Activated CD8-positive, alpha-beta T cell treated with anti-CD3 and anti-CD28 coated beads, Interleukin-2, amount 10 ng/mL, durations not matched to agents 7 days and 5 days (primary cell): Measurements from ENCODE around the gene DBP. TPM values are rescaled to one million over a fixed set of nuclear protein-coding genes. Genes with fewer than 3 reads are reported as not detected.

Experiments used
- ATAC-seq: fragments of 150-1000 bp; cut with Tn5 transposase; one replicate; pipeline ENCODE4 v1.10.0; 2021; ENCODE audit warnings: moderate library complexity
- CTCF ChIA-PET: fragments of 350-600 bp; sonication (Branson Sonifier 250); formaldehyde crosslinking; loops from one replicate; lab custom pipeline; 2021; ENCODE audit warnings: antibody characterized with exemption; lab: Charles Lee
- POLR2A ChIA-PET: fragments of 350-600 bp; sonication (Branson Sonifier 250); formaldehyde crosslinking; loops from one replicate; lab custom pipeline; 2021; ENCODE audit warnings: antibody characterized with exemption; lab: Charles Lee
- DNase-seq: peaks from one replicate; pipeline ENCODE4 v3.0.0-alpha.2; 2020
- H3K27ac Mint-ChIP-seq: one replicate; pipeline ENCODE4 v1.8.0; 2021; ENCODE audit warnings: mild to moderate bottlenecking, mixed read lengths
- H3K27me3 Mint-ChIP-seq: one replicate; pipeline ENCODE4 v1.8.0; 2021; ENCODE audit warnings: low read depth, mixed read lengths
- H3K36me3 Mint-ChIP-seq: one replicate; pipeline ENCODE4 v1.8.0; 2021; ENCODE audit warnings: low read depth, mixed read lengths
- H3K4me1 Mint-ChIP-seq: one replicate; pipeline ENCODE4 v1.8.0; 2021; ENCODE audit warnings: low read depth, mixed read lengths
- H3K4me3 Mint-ChIP-seq: one replicate; pipeline ENCODE4 v1.8.0; 2021; ENCODE audit warnings: mild to moderate bottlenecking, mixed read lengths
- H3K9me3 Mint-ChIP-seq: one replicate; pipeline ENCODE4 v1.8.0; 2022; ENCODE audit warnings: mixed read lengths; ENCODE audit not compliant: insufficient read depth
- total RNA-seq, 2 experiments: library from RNA; stranded (reverse); gene quantifications; one replicate each; pipeline ENCODE4 v1.2.3, GENCODE V29; 2021

DBP gene
- total RNA-seq, 2 experiments from 2014 or later = 17.3 to 18.3 TPM

GRCh38 chr19:48587387-48587786 lies 49.8 kb downstream of the DBP start:
- CTCF ChIA-PET = interaction anchor here (0.9 to 9.6 kb wide), 6 partner anchors 21 to 253 kb away, joined by 3 to 166 read pairs (median 5); partner anchors contain the start of gene KDELR1
- H3K27me3 Mint-ChIP-seq = no peaks in the 10 kb centered on the region
- no peaks in the 10 kb centered on the region for H3K36me3 Mint-ChIP-seq
- POLR2A ChIA-PET = no interaction called here
- H3K4me3 Mint-ChIP-seq = no peak overlapping the region
- no peak for ATAC-seq
- no peaks in the 10 kb centered on the region for H3K9me3 Mint-ChIP-seq
- no peak for DNase-seq
- H3K27ac Mint-ChIP-seq = no peak overlapping the region
- peaks cover 21% of the 10 kb centered on the region for H3K4me1 Mint-ChIP-seq

GRCh38 chr19:48582168-48582567 lies 55.0 kb downstream of the DBP start:
- Mint-ChIP-seq H3K27me3 (no peaks in the 10 kb centered on the region), H3K36me3 (no peaks in the 10 kb centered on the region), H3K4me3 (no peak overlapping the region), H3K27ac (no peak overlapping the region), H3K4me1 (peaks cover 6% of the 10 kb centered on the region), H3K9me3 (no peaks in the 10 kb centered on the region)
- ChIA-PET CTCF (interaction anchor here (1.9 to 9.6 kb wide), 3 partner anchors 26 to 75 kb away, joined by 4 to 166 read pairs (median 18); no protein-coding TSS in a partner anchor), POLR2A (no interaction called here)
- no peak for ATAC-seq
- DNase-seq = no peak

Other genes starting within 250 kb of the DBP start
- gene KDELR1, start 245.8 kb downstream of the DBP start, total RNA-seq = 10 to 100 TPM; 70.3 to 71.3 TPM
- gene GRIN2D, start 243.7 kb downstream of the DBP start, total RNA-seq = under 1 TPM; 0.05 to 0.08 TPM
- gene GRWD1, start 191.4 kb downstream of the DBP start, total RNA-seq = 10 to 100 TPM; 46.4 to 50.4 TPM
- gene KCNJ14, start 181.8 kb downstream of the DBP start, total RNA-seq = 1 to 10 TPM; 1.4 to 1.5 TPM
- gene CYTH2, start 168.0 kb downstream of the DBP start, total RNA-seq = 10 to 100 TPM; 48.3 to 50.3 TPM
- gene LMTK3, start 125.5 kb downstream of the DBP start, total RNA-seq = 1 to 10 TPM; 2.8 to 3.7 TPM
- not detected for gene SULT2B1, start 85.2 kb downstream of the DBP start, total RNA-seq
- gene SPACA4, start 30.6 kb downstream of the DBP start, total RNA-seq = not detected
- gene FAM83E, start 22.3 kb downstream of the DBP start, total RNA-seq = 1 to 10 TPM; 1.7 to 2.3 TPM
- 1,000 to 10,000 TPM; 1,371 to 1,433 TPM for gene RPL18, start 18.2 kb downstream of the DBP start, total RNA-seq
- gene SPHK2, start 17.9 kb downstream of the DBP start, total RNA-seq = 10 to 100 TPM; 33.0 to 33.1 TPM
- 1 to 10 TPM; 5.2 to 6.3 TPM for gene CA11, start 8.8 kb upstream of the DBP start, total RNA-seq
- under 1 TPM; 0.55 to 0.78 TPM for gene NTN5, start 35.6 kb upstream of the DBP start, total RNA-seq
- gene FUT2, start 58.6 kb upstream of the DBP start, total RNA-seq = not detected
- 1 to 10 TPM in 1 of 2 experiments, under 1 TPM in 1; 0.79 to 1.3 TPM for gene MAMSTR, start 82.3 kb upstream of the DBP start, total RNA-seq
- gene RASIP1, start 103.2 kb upstream of the DBP start, total RNA-seq = under 1 TPM; 0.26 to 0.42 TPM
- gene IZUMO1, start 109.5 kb upstream of the DBP start, total RNA-seq = not detected
- gene FUT1, start 115.3 kb upstream of the DBP start, total RNA-seq = under 1 TPM; 0.16 to 0.26 TPM
- gene FGF21, start 118.1 kb upstream of the DBP start, total RNA-seq = not detected
- 10 to 100 TPM; 47.2 to 48.6 TPM for gene BCAT2, start 173.7 kb upstream of the DBP start, total RNA-seq
- gene HSD17B14, start 199.1 kb upstream of the DBP start, total RNA-seq = 1 to 10 TPM in 1 of 2 experiments, under 1 TPM in 1; 0.89 to 1.1 TPM
- 1 to 10 TPM; 4.4 to 4.6 TPM for gene PLEKHA4, start 231.2 kb upstream of the DBP start, total RNA-seq
- 100 to 1,000 TPM; 104 to 124 TPM for gene PPP1R15A, start 235.0 kb upstream of the DBP start, total RNA-seq